Suppressor macrophage treated with lipopolysaccharide for 4 hours (primary cell): ENCODE data around the gene MYEOV.
A peak's percentile ranks its signal among the peaks of the same experiment; 100 is the strongest.

Source experiments
- DNase-seq: peaks from one replicate; pipeline ENCODE4 v3.0.0-alpha.2; 2020

MYEOV gene

GRCh38 chr11:69267395-69267805, 26.6 kb upstream of the MYEOV start:
- DNase-seq: no peak

GRCh38 chr11:69268911-69269310, 25.0 kb upstream of the MYEOV start:
- no peak for DNase-seq

GRCh38 chr11:69269388-69269787, 24.6 kb upstream of the MYEOV start:
- DNase-seq: no peak

GRCh38 chr11:69269926-69270697, 23.8 kb upstream of the MYEOV start:
- no peak for DNase-seq

- DNase-seq: no peak
These were observed 23.0 kb upstream of the MYEOV start for GRCh38 chr11:69270941-69271340.

GRCh38 chr11:69272055-69272454, 21.9 kb upstream of the MYEOV start:
- no peak for DNase-seq

- no peak for DNase-seq
These were observed 21.0 kb upstream of the MYEOV start for GRCh38 chr11:69272831-69273485.

GRCh38 chr11:69273571-69273970, 20.4 kb upstream of the MYEOV start:
- no peak for DNase-seq

- no peak for DNase-seq
These were observed 19.4 kb upstream of the MYEOV start for GRCh38 chr11:69274531-69275016.

- DNase-seq: no peak
These were observed 18.8 kb upstream of the MYEOV start for GRCh38 chr11:69275178-69275577.

- no peak for DNase-seq
These were observed 17.8 kb upstream of the MYEOV start for GRCh38 chr11:69276165-69276564.

GRCh38 chr11:69277074-69277809, 16.7 kb upstream of the MYEOV start:
- DNase-seq: no peak

- DNase-seq: no peak
These were observed 15.7 kb upstream of the MYEOV start for GRCh38 chr11:69278091-69278867.

- no peak for DNase-seq
These were observed 13.5 kb upstream of the MYEOV start for GRCh38 chr11:69280451-69280850.

- peak; percentile 55 for DNase-seq
These were observed 13.0 kb upstream of the MYEOV start for GRCh38 chr11:69280994-69281393.

- no peak for DNase-seq
These were observed 10.5 kb upstream of the MYEOV start for GRCh38 chr11:69283446-69283845.

- no peak for DNase-seq
These were observed 9.9 kb upstream of the MYEOV start for GRCh38 chr11:69284081-69284511.

- no peak for DNase-seq
These were observed 8.9 kb upstream of the MYEOV start for GRCh38 chr11:69285091-69285490.

- DNase-seq: no peak
These were observed 8.2 kb upstream of the MYEOV start for GRCh38 chr11:69285766-69286165.

GRCh38 chr11:69286374-69287371, 7.3 kb upstream of the MYEOV start:
- DNase-seq: no peak
